ENCODE measurements around the gene NPFFR1. TPM values are rescaled to one million over a fixed set of nuclear protein-coding genes. Genes with fewer than 3 reads are reported as not detected.

The NPFFR1 gene
- total RNA-seq, 1 experiment from 2014 or later: not detected

GRCh38 chr10:70283071-70283444 lies 746 bp downstream of the NPFFR1 start:
- no peak overlapping the region for H4K8ac ChIP-seq (replicated peaks; ENCODE audit: insufficient read length, low read depth, low read length)
- H2BK120ac ChIP-seq (ENCODE audit: low read depth, low read length, poor library complexity, severe bottlenecking): no peak overlapping the region
- H3K4ac ChIP-seq (ENCODE audit: low read depth, low read length): no peak overlapping the region
- no peak overlapping the region for H3K4me2 ChIP-seq (ENCODE audit: insufficient read depth, insufficient read length, low read length)
- H3K23ac ChIP-seq (ENCODE audit: insufficient read length, low read depth, low read length): no peak overlapping the region
- H3K79me2 ChIP-seq (ENCODE audit: insufficient read depth, low read length): no peaks in the 10 kb centered on the region
- no peak overlapping the region for H2BK20ac ChIP-seq (ENCODE audit: low read depth, low read length, poor library complexity, severe bottlenecking)
- no peaks in the 10 kb centered on the region for H3K79me1 ChIP-seq (ENCODE audit: insufficient read depth, low read depth, low read length, poor library complexity, severe bottlenecking)
- no peak overlapping the region for H3K56ac ChIP-seq (ENCODE audit: insufficient read length, low read depth, low read length)
- Mint-ChIP-seq H3K27ac (no peak overlapping the region), H3K4me1 (peaks cover 0 to 4% of the 10 kb centered on the region in 2 experiments; a peak in 2 of 4 replicates), H3K36me3 (ENCODE audit: insufficient read depth in 1 of 3, low read depth in 3 of 3) (no peaks in the 10 kb centered on the region), H3K4me3 (peak overlapping the region; percentile 25 to 66), H3K9me3 (peaks cover 0 to 6% of the 10 kb centered on the region in 2 experiments; a peak in 2 of 5 replicates), H3K27me3 (ENCODE audit: low read depth) (peaks cover 73% of the 10 kb centered on the region)
- no peaks in the 10 kb centered on the region for H4K20me1 ChIP-seq (ENCODE audit: control insufficient read depth, insufficient read depth, insufficient read length)
- H2BK12ac ChIP-seq (ENCODE audit: insufficient read length, low read depth, low read length): no peak overlapping the region
- no peaks in the 10 kb centered on the region for H3K9me3 ChIP-seq (ENCODE audit: control insufficient read depth, low read depth, low read length)
- DNase-seq: no peak
- H2AFZ ChIP-seq (ENCODE audit: low read length): no peak overlapping the region
- no peak overlapping the region for H3K14ac ChIP-seq (ENCODE audit: insufficient read depth, low read length)
- no peak overlapping the region for H4K5ac ChIP-seq (ENCODE audit: insufficient read length, low read depth, low read length)
- H3T11ph ChIP-seq (ENCODE audit: low read length): no peak overlapping the region
- no peak overlapping the region for H3K27ac ChIP-seq (ENCODE audit: insufficient read length, low read depth, low read length)
- no peak overlapping the region for H2BK15ac ChIP-seq (ENCODE audit: low read depth, low read length)
- H4K91ac ChIP-seq (ENCODE audit: insufficient read length, low read depth, low read length): no peak overlapping the region
- TF ChIP-seq CTCF (conservative IDR thresholded peaks at IDR 0.05): no peak
- peaks cover 7% of the 10 kb centered on the region for H3K23me2 ChIP-seq (ENCODE audit: insufficient read length, low read depth, low read length, poor library complexity, severe bottlenecking)
- peaks cover 25% of the 10 kb centered on the region for H3K27me3 ChIP-seq (ENCODE audit: insufficient read depth, low read length)
- H2AK5ac ChIP-seq (ENCODE audit: insufficient read length, low read length): no peak overlapping the region
- whole genome bisulfite sequencing (ENCODE audit: extremely low coverage, insufficient read length, low lambda C conversion rate): no CpG with 5 or more reads among the region's 1 CpG
- no peaks in the 10 kb centered on the region for H3K4me1 ChIP-seq (ENCODE audit: insufficient read depth, low read length)
- no peak overlapping the region for H3K9ac ChIP-seq (ENCODE audit: extremely low read depth, insufficient read length, low read length)
- H2BK5ac ChIP-seq (ENCODE audit: insufficient read length, low read length): no peak overlapping the region
- no peak overlapping the region for H3K18ac ChIP-seq (ENCODE audit: insufficient read length, low read depth, low read length)
